Motor neuron (in vitro differentiated cells): ENCODE results near the gene DTD2. TPM values are rescaled to one million over a fixed set of nuclear protein-coding genes. Genes with fewer than 3 reads are reported as not detected.
"Not testable (repeated sequence)": the region's sequence is repeated elsewhere in the genome, so short reads cannot be mapped to it uniquely, and the experiment has no call there.

Experiments
- ATAC-seq, 8 experiments: fragments of 200-7000 bp; cut with Tn5 transposase; replicated peaks in 6 of 8; 2 replicates each; pipeline ENCODE4 v1.8.0; 2021; ENCODE audit warnings: mild to moderate bottlenecking in 8 of 8, moderate library complexity in 8 of 8
- H3K27ac ChIP-seq, 2 donors: fragments of 250-450 bp; sonication (Bioruptor Pico); 2 replicates each; pipeline ENCODE4 v1.9.0; 2021; ENCODE audit warnings: antibody characterized with exemption in 2 of 2, mild to moderate bottlenecking in 2 of 2, moderate library complexity in 1 of 2
- H3K4me1 ChIP-seq, 2 donors: fragments of 250-450 bp; sonication (Bioruptor Pico); replicated peaks in 1 of 2; 2 replicates each; pipeline ENCODE4 v1.6.1; 2021; ENCODE audit warnings: antibody characterized with exemption in 2 of 2, mild to moderate bottlenecking in 2 of 2, moderate library complexity in 1 of 2
- H3K4me3 ChIP-seq, 5 donors: fragments of 250-450 bp; sonication (Bioruptor Pico); 2 replicates each; pipeline ENCODE4 v1.9.0; 2021; ENCODE audit warnings: antibody characterized with exemption in 5 of 5, mild to moderate bottlenecking in 5 of 5, moderate library complexity in 4 of 5
- WGBS, 10 experiments: fragments of 450-650 bp; shearing (Covaris generic); methylation state at CpG; one replicate each; pipeline ENCODE4 v1.0.0; 2022; 5-methylcytosine and 5-hydroxymethylcytosine counted together
- in situ Hi-C, 9 experiments: fragments of 400-800 bp; cut with MboI; loops; one replicate each; pipeline ENCODE4 v1.15.0; 2021; ENCODE audit warnings: low sequenced_read_pairs in 9 of 9, low pct_unique_long_range_greater_than_20kb in 2 of 9; ENCODE audit not compliant: unreplicated experiment in 9 of 9
- total RNA-seq, 8 experiments: library from RNA; unstranded; fragments of 300-600 nt; gene quantifications; 2 replicates each; pipeline versions ENCODE4 v1.2.3 to v1.2.4, GENCODE V29; 2022

DTD2 gene
- total RNA-seq, 8 experiments from 2014 or later = 16.1 to 29.3 (median 23.3) TPM

GRCh38 chr14:31466554-31466953 is 9.2 kb upstream of the DTD2 start:
- Histone ChIP-seq H3K27ac (no peak overlapping the region), H3K4me1 (peaks cover 0 to 3% of the 10 kb centered on the region in 2 donors), H3K4me3 (no peak overlapping the region)
- in situ Hi-C loops = no loop called here
- WGBS, 10 experiments = 43 to 100% (median 72%) methylated on average over 1 to 5 of the region's 6 CpGs; no CpG with 5 or more reads in 3 of the 10 experiments
- no peak for ATAC-seq

GRCh38 chr14:31465111-31465510 is 7.8 kb upstream of the DTD2 start:
- H3K27ac ChIP-seq = no peak overlapping the region
- peaks cover 0 to 3% of the 10 kb centered on the region in 2 donors for H3K4me1 ChIP-seq
- peak in 3 of 8 experiments; percentile 20 to 30 (median 21) for ATAC-seq
- in situ Hi-C loops = no loop called here
- H3K4me3 ChIP-seq = no peak overlapping the region

- H3K4me3 ChIP-seq, ATAC-seq, in situ Hi-C loops, H3K27ac ChIP-seq: not testable (repeated sequence)
- 40 to 100% (median 82%) methylated on average over 1 to 2 of the region's 2 CpGs; no CpG with 5 or more reads in 3 of the 10 experiments for WGBS, 10 experiments
- peaks cover 9 to 11% of the 10 kb centered on the region in 2 donors for H3K4me1 ChIP-seq
Observed at GRCh38 chr14:31462450-31462849, 5.1 kb upstream of the DTD2 start.

GRCh38 chr14:31461545-31461944 is 4.2 kb upstream of the DTD2 start:
- in situ Hi-C loops = no loop called here
- no peak overlapping the region for H3K4me3 ChIP-seq
- no peak overlapping the region for H3K27ac ChIP-seq
- peaks cover 9 to 11% of the 10 kb centered on the region in 2 donors for H3K4me1 ChIP-seq
- 81 to 100% (median 90%) methylated on average over 1 to 3 of the region's 3 CpGs for WGBS, 10 experiments
- no peak for ATAC-seq

GRCh38 chr14:31457665-31458659 is 656 bp upstream of the DTD2 start:
- 25 to 64% (median 42%) methylated on average over 5 to 11 of the region's 11 CpGs for WGBS, 10 experiments
- peak in 4 of 8 experiments; percentile 7 to 23 (median 14) for ATAC-seq
- peak overlapping the region; percentile 54 to 84 (median 70) for H3K4me3 ChIP-seq
- in situ Hi-C loops = no loop called here
- H3K27ac ChIP-seq = peak overlapping the region; percentile 88 to 96
- H3K4me1 ChIP-seq = peaks cover 9 to 17% of the 10 kb centered on the region in 2 donors

- in situ Hi-C loops = no loop called here
- H3K4me3 ChIP-seq = no peak overlapping the region
- WGBS, 10 experiments = 0 to 100% (median 26%) methylated on average over 2 of the region's 2 CpGs; no CpG with 5 or more reads in 4 of the 10 experiments
- H3K4me1 ChIP-seq = no peaks in the 10 kb centered on the region
- no peak overlapping the region for H3K27ac ChIP-seq
- peak in 4 of 8 experiments; percentile 41 to 83 (median 68) for ATAC-seq
Observed at GRCh38 chr14:31449971-31450610, 7.2 kb downstream of the DTD2 start.

- no peak overlapping the region for H3K4me3 ChIP-seq
- no peak overlapping the region for H3K27ac ChIP-seq
- in situ Hi-C loops = no loop called here
- H3K4me1 ChIP-seq = no peaks in the 10 kb centered on the region
- WGBS, 10 experiments = 50 to 100% (median 83%) methylated on average over 2 to 6 of the region's 8 CpGs; no CpG with 5 or more reads in 1 of the 10 experiments
- no peak for ATAC-seq
Observed at GRCh38 chr14:31449136-31449535, 8.2 kb downstream of the DTD2 start.

- Histone ChIP-seq H3K4me3 (no peak overlapping the region), H3K4me1 (no peaks in the 10 kb centered on the region), H3K27ac (no peak overlapping the region)
- no peak for ATAC-seq
- in situ Hi-C loops = no loop called here
- WGBS, 10 experiments = 63 to 100% (median 100%) methylated on average over 1 of the region's 1 CpG; no CpG with 5 or more reads in 1 of the 10 experiments
Observed at GRCh38 chr14:31445703-31446102, 11.6 kb downstream of the DTD2 start.

GRCh38 chr14:31442284-31442683 is 15.0 kb downstream of the DTD2 start:
- Histone ChIP-seq H3K4me3 (no peak overlapping the region), H3K27ac (no peak overlapping the region), H3K4me1 (no peaks in the 10 kb centered on the region)
- no peak for ATAC-seq
- 67 to 100% (median 94%) methylated on average over 2 to 6 of the region's 6 CpGs for WGBS, 10 experiments
- in situ Hi-C loops = no loop called here

- ATAC-seq = peak in 6 of 8 experiments; percentile 24 to 97 (median 76)
- 34 to 100% (median 84%) methylated on average over 1 to 7 of the region's 7 CpGs for WGBS, 10 experiments
- no peaks in the 10 kb centered on the region for H3K4me1 ChIP-seq
- no peak overlapping the region for H3K27ac ChIP-seq
- H3K4me3 ChIP-seq = no peak overlapping the region
- in situ Hi-C loops = no loop called here
Observed at GRCh38 chr14:31441273-31442111, 15.8 kb downstream of the DTD2 start.

GRCh38 chr14:31440280-31440679 is 17.0 kb downstream of the DTD2 start:
- Histone ChIP-seq H3K27ac (no peak overlapping the region), H3K4me1 (no peaks in the 10 kb centered on the region), H3K4me3 (no peak overlapping the region)
- in situ Hi-C loops = no loop called here
- ATAC-seq = no peak

- 28 to 100% (median 63%) methylated on average over 1 to 2 of the region's 2 CpGs; no CpG with 5 or more reads in 1 of the 10 experiments for WGBS, 10 experiments
- Histone ChIP-seq H3K27ac (no peak overlapping the region), H3K4me3 (no peak overlapping the region), H3K4me1 (no peaks in the 10 kb centered on the region)
- in situ Hi-C loops = no loop called here
- peak in 3 of 8 experiments; percentile 42 to 86 (median 57) for ATAC-seq
Observed at GRCh38 chr14:31439561-31439960, 17.7 kb downstream of the DTD2 start.
